ENCODE results near the gene UFD1. TPM values are rescaled to one million over a fixed set of nuclear protein-coding genes. Genes with fewer than 3 reads are reported as not detected.

Gene UFD1
- total and polyA plus RNA-seq, 2 of the 13 experiments (the other 11 are each of a cell fraction or from before 2014, with no cell fraction given) = 47.9 to 51.1 TPM

- TF ChIP-seq REST (IDR thresholded peaks at IDR 0.05; ENCODE audit: borderline replicate concordance in 1 of 2, low read depth in 1 of 2, low read length in 2 of 2) = no peak
- no peak for TF ChIP-seq ARHGAP35 (CRISPR knock-in tag; IDR thresholded peaks at IDR 0.05; ENCODE audit: borderline replicate concordance)
- peak; percentile 76 for TF ChIP-seq PRDM15 (CRISPR knock-in tag; IDR thresholded peaks at IDR 0.05)
- TF ChIP-seq ZFP36L1 (CRISPR knock-in tag; IDR thresholded peaks at IDR 0.05) = no peak
- no peak for TF ChIP-seq SP140L (CRISPR knock-in tag; IDR thresholded peaks at IDR 0.05; ENCODE audit: borderline replicate concordance)
- TF ChIP-seq ZNF414 (CRISPR knock-in tag; IDR thresholded peaks at IDR 0.05) = no peak
- TF ChIP-seq RBFOX2 (IDR thresholded peaks at IDR 0.05; ENCODE audit: low read depth, low read length) = peak; percentile 80
- no peak for TF ChIP-seq RFXAP (CRISPR knock-in tag; IDR thresholded peaks at IDR 0.05; ENCODE audit: borderline replicate concordance)
- no peak for TF ChIP-seq TARDBP (CRISPR knock-in tag; IDR thresholded peaks at IDR 0.05)
- TF ChIP-seq ARID2 (CRISPR knock-in tag; IDR thresholded peaks at IDR 0.05; ENCODE audit: borderline replicate concordance) = peak; percentile 39; the same call in 1 of the 2 replicates
- no peak; the same call in 1 of the 2 replicates for TF ChIP-seq ZFP41 (CRISPR knock-in tag; IDR thresholded peaks at IDR 0.05; ENCODE audit: borderline replicate concordance)
- TF ChIP-seq STAT6 (CRISPR knock-in tag; IDR thresholded peaks at IDR 0.05; ENCODE audit: borderline replicate concordance) = no peak
- TF ChIP-seq CREB3 (CRISPR knock-in tag; IDR thresholded peaks at IDR 0.05) = no peak
- no peak for TF ChIP-seq ZNF792 (CRISPR knock-in tag; IDR thresholded peaks at IDR 0.05)
- TF ChIP-seq CREB1 (IDR thresholded peaks at IDR 0.05) = no peak
- TF ChIP-seq CREB1 (CRISPR knock-in tag; IDR thresholded peaks at IDR 0.05) = no peak
- TF ChIP-seq FOXK1 (CRISPR knock-in tag; IDR thresholded peaks at IDR 0.05; ENCODE audit: borderline replicate concordance, low read depth) = no peak
- peak; percentile 59 for TF ChIP-seq YEATS4 (CRISPR knock-in tag; IDR thresholded peaks at IDR 0.05; ENCODE audit: borderline replicate concordance)
Observed at GRCh38 chr22:19430890-19431541, 48.0 kb downstream of the UFD1 start (continued).

All from HepG2 (cell line).